Cardiac muscle cell (in vitro differentiated cells and primary cell): ENCODE data around the gene LGR5. TPM values are rescaled to one million over a fixed set of nuclear protein-coding genes. Genes with fewer than 3 reads are reported as not detected.

Source experiments
- DNase-seq, 2 donors: peaks; one replicate each; pipeline versions ENCODE4 v3.0.0 to v3.0.0-alpha.2; 2010 to 2017; ENCODE audit warnings: low read depth in 1 of 2, low spot score in 1 of 2
- H3K27ac ChIP-seq: fragments of 200-600 bp; sonication (generic); 2 replicates; pipeline ENCODE4 v1.5.1; 2016
- H3K27me3 ChIP-seq: fragments of 200-600 bp; sonication (generic); 2 replicates; pipeline ENCODE4 v1.6.0; 2016; ENCODE audit warnings: control low read depth
- H3K36me3 ChIP-seq: fragments of 200-600 bp; sonication (generic); 2 replicates; pipeline ENCODE4 v1.5.1; 2016; ENCODE audit warnings: control low read depth
- H3K4me1 ChIP-seq: fragments of 200-600 bp; sonication (generic); 2 replicates; pipeline ENCODE4 v1.8.1; 2017; ENCODE audit warnings: low read depth, mild to moderate bottlenecking, mixed run types
- H3K4me3 ChIP-seq: fragments of 200-600 bp; sonication (generic); 2 replicates; pipeline ENCODE4 v1.5.1; 2016; ENCODE audit warnings: mild to moderate bottlenecking
- H3K9me3 ChIP-seq: fragments of 200-600 bp; sonication (generic); 2 replicates; pipeline ENCODE4 v1.5.1; 2017; ENCODE audit warnings: low read depth, mild to moderate bottlenecking, control low read depth
- CTCF ChIP-seq: IDR thresholded peaks from 2 replicates; pipeline ENCODE4 v1.5.1; 2012; ENCODE audit warnings: low read depth, mild to moderate bottlenecking, low read length
- polyA plus RNA-seq: library from polyadenylated mRNA; unstranded; fragments of >200 nt; fragmentation: Nextera tagmentation; extraction: Ambion mirVana; gene quantifications from 2 replicates; pipeline ENCODE4 v1.2.1, GENCODE V29; 2016
- total RNA-seq: library from RNA; depleted of rRNA; stranded (reverse); fragments of >200 nt; gene quantifications from 2 replicates; pipeline ENCODE4 v1.2.3, GENCODE V29; 2016

Gene LGR5
- total and polyA plus RNA-seq, 2 experiments from 2014 or later = 0.12 to 0.34 TPM

GRCh38 chr12:71440345-71440762 lies 756 bp downstream of the LGR5 start:
- Histone ChIP-seq H3K27me3 (peaks cover 77% of the 10 kb centered on the region), H3K36me3 (no peaks in the 10 kb centered on the region), H3K27ac (no peak overlapping the region), H3K9me3 (no peaks in the 10 kb centered on the region), H3K4me3 (peak overlapping the region; percentile 32), H3K4me1 (peaks cover 4% of the 10 kb centered on the region)
- peak in 1 of 2 donors; percentile 18 for DNase-seq
- TF ChIP-seq CTCF = no peak

GRCh38 chr12:71440763-71441748 lies 1.5 kb downstream of the LGR5 start:
- H3K9me3 ChIP-seq = no peaks in the 10 kb centered on the region
- no peak for DNase-seq
- H3K27me3 ChIP-seq = peaks cover 80% of the 10 kb centered on the region
- H3K27ac ChIP-seq = no peak overlapping the region
- TF ChIP-seq CTCF = no peak
- peak overlapping the region; percentile 32 for H3K4me3 ChIP-seq
- H3K4me1 ChIP-seq = peaks cover 4% of the 10 kb centered on the region
- no peaks in the 10 kb centered on the region for H3K36me3 ChIP-seq

DNA sequence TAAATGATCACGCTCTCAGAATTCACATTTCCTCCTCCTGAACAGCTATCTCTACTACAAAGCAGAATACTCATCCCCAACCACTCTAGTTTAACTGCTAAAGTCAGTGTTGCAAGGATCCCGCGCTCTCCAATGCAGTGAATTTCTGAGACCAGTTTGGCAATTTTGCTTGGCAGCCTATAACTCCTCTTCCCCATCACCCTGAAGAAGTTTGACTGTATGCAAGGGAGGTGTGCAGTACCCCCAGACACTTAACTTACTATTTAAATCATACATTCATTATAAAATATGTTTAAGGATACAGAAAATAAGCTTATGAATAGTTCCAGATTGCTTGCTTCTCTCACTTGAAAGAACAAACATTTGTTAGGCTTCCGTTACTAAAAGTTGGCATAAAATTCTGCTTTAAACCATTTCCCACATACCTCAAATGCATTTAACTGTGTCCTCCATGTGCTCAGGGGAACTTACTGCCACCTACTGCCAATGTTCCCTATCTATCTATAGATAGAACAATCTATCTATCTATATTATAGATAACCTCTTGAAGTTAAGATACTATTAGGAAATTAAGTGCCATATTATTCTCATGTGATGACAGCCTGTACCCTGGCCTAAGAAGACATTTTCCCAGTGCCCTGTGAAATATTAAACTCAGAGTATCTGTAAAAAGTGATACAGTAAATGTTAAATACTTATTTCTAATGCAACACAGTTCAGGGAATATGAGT lies 2.4 kb downstream of the LGR5 start:
- Histone ChIP-seq H3K27me3 (peaks cover 80% of the 10 kb centered on the region), H3K4me1 (peaks cover 4% of the 10 kb centered on the region), H3K4me3 (no peak overlapping the region), H3K9me3 (no peaks in the 10 kb centered on the region), H3K36me3 (no peaks in the 10 kb centered on the region), H3K27ac (no peak overlapping the region)
- no peak for DNase-seq
- no peak for TF ChIP-seq CTCF

DNA sequence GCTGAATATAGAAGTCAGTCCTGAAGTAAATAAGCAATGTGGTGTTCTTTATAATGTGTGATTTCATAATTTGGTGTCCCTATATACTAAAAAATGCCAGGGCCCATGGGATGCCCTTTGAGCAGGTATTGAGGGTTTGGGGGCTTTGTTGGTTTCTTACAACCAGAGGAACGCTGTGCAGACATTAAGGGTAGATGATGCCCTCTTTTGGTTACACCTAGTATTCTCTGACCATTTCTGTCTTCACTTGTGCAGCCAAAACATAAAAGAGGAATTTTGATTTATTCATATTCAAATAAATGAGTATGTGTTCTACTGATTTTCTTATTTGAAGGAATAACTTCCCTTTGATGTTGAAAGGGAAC lies 3.0 kb downstream of the LGR5 start:
- no peaks in the 10 kb centered on the region for H3K36me3 ChIP-seq
- H3K27me3 ChIP-seq = peaks cover 80% of the 10 kb centered on the region
- TF ChIP-seq CTCF = no peak

DNA sequence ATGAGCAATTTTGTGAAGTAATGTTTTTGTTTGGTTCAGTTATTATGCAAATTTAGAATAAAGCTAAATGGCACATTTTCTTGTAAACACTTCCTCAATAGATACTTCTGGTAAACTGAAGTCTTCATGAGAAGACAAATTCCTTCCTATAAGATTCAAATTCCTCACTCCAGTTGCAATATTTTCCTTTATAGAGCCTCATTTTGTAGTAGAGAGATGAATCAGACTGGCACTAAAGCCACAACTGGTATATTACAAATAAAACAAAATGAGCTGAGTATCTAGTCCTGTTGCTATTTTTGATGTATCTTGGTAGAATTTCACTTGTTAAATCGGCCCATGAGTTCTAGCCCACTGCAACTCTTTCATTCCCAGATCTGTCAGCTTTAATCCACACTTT lies 5.5 kb downstream of the LGR5 start:
- DNase-seq = no peak
- Histone ChIP-seq H3K27ac (no peak overlapping the region), H3K36me3 (no peaks in the 10 kb centered on the region), H3K27me3 (peaks cover 54% of the 10 kb centered on the region), H3K4me3 (no peak overlapping the region), H3K4me1 (peaks cover 4% of the 10 kb centered on the region), H3K9me3 (no peaks in the 10 kb centered on the region)
- no peak for TF ChIP-seq CTCF

More for the DNA sequence above, 3.0 kb downstream of the LGR5 start:
- Histone ChIP-seq H3K4me1 (peaks cover 4% of the 10 kb centered on the region), H3K4me3 (no peak overlapping the region), H3K27ac (no peak overlapping the region), H3K9me3 (no peaks in the 10 kb centered on the region)
- no peak for DNase-seq
